ENCODE data around the gene HGF. TPM values are rescaled to one million over a fixed set of nuclear protein-coding genes. Genes with fewer than 3 reads are reported as not detected.
"Not testable (repeated sequence)": the region's sequence is repeated elsewhere in the genome, so short reads cannot be mapped to it uniquely, and the experiment has no call there.

HGF gene
- total RNA-seq: not detected

DNA sequence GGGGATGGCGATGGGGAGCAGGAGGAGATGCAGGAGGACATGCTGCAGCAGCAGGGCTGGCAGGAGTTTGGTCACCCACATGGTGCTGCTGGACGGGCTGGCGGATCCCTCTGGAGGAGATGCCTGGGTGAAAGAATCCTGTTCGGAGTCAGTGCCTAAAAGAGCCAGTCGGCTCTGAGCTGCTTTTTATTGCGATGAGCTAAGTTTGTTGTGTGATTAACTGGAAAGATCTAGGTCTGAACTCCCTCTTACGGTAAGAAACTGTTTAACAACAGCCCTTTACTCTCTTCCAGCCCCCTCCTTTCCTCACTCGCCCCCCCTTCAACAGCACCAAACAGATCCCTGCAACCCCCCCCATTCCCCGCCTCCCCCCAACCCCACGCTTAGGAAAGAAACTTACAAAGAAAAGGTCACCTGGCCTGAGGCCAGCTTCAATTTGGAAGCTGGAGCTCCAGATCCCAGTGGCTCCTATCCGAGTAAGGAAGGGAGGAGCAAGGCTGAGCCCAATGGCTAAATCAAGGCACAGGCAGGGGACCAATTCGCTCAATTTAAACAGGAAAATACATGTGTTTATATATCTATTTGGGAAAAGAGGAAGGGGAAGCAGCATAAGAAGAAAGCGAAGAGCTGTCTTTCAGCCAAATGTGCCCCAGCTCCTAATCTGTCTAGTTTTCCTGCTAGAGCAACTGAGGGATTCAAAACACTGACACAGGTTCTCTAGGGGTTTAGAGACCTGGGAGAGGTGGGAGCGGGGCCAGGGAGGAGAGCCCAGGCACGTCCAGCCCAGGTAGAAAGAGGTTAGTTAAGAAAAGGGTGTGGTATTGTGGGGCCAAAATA, at the start of gene HGF:
HGF (minus strand) TSS at position 157 of the 837 bp plus-strand sequence; CDS start at position 81, 76 bp downstream.
- no peak within 1 kb of the TSS for H3K27ac Mint-ChIP-seq
- CTCF ChIA-PET: no interaction called here
- no peak for DNase-seq
- no peaks in the 10 kb centered on the region for H3K4me1 Mint-ChIP-seq (ENCODE audit: low read depth)
- H3K36me3 Mint-ChIP-seq (ENCODE audit: low read depth): no peaks in the 10 kb centered on the region
- TF ChIP-seq, protein P1, sequence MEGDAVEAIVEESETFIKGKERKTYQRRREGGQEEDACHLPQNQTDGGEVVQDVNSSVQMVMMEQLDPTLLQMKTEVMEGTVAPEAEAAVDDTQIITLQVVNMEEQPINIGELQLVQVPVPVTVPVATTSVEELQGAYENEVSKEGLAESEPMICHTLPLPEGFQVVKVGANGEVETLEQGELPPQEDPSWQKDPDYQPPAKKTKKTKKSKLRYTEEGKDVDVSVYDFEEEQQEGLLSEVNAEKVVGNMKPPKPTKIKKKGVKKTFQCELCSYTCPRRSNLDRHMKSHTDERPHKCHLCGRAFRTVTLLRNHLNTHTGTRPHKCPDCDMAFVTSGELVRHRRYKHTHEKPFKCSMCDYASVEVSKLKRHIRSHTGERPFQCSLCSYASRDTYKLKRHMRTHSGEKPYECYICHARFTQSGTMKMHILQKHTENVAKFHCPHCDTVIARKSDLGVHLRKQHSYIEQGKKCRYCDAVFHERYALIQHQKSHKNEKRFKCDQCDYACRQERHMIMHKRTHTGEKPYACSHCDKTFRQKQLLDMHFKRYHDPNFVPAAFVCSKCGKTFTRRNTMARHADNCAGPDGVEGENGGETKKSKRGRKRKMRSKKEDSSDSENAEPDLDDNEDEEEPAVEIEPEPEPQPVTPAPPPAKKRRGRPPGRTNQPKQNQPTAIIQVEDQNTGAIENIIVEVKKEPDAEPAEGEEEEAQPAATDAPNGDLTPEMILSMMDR (IDR thresholded peaks at IDR 0.05): no peak
- H3K27me3 Mint-ChIP-seq: peaks cover 2% of the 10 kb centered on the region
- H3K9me3 Mint-ChIP-seq: no peaks in the 10 kb centered on the region
- POLR2A ChIA-PET: interaction anchor here (0.9 kb wide), 1 partner anchor 298 kb away, joined by 3 read pairs; no protein-coding TSS in a partner anchor
- no peak within 1 kb of the TSS for H3K4me3 Mint-ChIP-seq
- intact Hi-C loops (cut with micrococcal nuclease): no loop called here
- ATAC-seq: no peak

DNA sequence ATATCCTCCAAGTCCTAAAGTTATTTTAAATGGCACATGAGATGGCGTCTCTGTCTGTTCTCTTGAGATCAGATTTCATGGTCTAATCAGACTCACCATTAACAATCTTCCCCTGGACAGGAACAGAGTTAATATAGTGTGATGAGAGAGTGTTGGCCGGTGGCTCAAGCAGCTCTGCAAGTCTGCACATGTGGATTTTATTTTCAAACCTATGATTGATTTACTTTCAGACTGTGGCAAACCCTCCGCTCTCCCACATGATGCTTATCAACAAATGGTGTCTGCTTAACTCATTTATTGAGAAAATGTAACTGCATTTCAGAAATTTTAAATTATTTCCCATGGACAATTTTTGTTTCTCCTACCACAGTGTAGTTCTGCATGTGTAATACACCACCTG, 46.5 kb upstream of the HGF start:
- Mint-ChIP-seq H3K27ac (no peak overlapping the region), H3K9me3 (no peaks in the 10 kb centered on the region), H3K36me3 (ENCODE audit: low read depth) (no peaks in the 10 kb centered on the region), H3K4me1 (ENCODE audit: low read depth) (no peaks in the 10 kb centered on the region), H3K4me3 (no peak overlapping the region), H3K27me3 (no peaks in the 10 kb centered on the region)
- intact Hi-C loops (cut with micrococcal nuclease): no loop called here
- ATAC-seq: no peak
- TF ChIP-seq, protein P1 (IDR thresholded peaks at IDR 0.05): no peak
- DNase-seq: no peak
- ChIA-PET POLR2A (no interaction called here), CTCF (no interaction called here)

DNA sequence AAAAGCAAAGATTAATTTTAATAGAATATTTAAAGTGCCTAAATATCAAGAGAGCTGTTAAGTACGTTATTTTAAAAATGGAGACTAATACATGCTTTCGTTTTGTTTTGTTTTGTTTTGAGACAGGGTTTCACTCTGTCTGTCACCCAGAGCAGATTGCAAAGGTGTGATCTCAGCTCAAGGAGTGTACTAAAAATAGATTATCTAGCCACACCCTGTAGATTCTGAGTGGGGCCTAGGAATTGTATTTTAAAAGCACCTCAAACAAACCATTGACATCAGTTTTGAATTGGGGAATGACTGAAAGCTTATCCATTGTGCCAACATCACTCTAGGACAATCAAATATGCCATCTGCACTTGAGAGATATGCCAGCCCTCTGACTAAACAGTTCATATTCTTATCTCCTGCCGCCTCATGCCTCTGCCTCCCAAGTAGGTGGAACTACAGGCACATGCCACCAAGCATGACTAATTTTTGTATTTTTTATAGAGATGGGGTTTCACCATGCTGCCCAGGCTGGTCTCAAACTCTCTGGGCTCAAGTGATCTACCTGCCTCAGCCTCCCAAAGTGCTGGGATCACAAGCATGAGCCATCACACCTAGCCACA, 43.1 kb upstream of the HGF start:
- H3K27me3 Mint-ChIP-seq; H3K27ac Mint-ChIP-seq; H3K4me1 Mint-ChIP-seq (ENCODE audit: low read depth); H3K9me3 Mint-ChIP-seq; H3K36me3 Mint-ChIP-seq (ENCODE audit: low read depth); intact Hi-C loops (cut with micrococcal nuclease); DNase-seq; ATAC-seq; CTCF ChIA-PET; H3K4me3 Mint-ChIP-seq; POLR2A ChIA-PET: not testable (repeated sequence)

DNA sequence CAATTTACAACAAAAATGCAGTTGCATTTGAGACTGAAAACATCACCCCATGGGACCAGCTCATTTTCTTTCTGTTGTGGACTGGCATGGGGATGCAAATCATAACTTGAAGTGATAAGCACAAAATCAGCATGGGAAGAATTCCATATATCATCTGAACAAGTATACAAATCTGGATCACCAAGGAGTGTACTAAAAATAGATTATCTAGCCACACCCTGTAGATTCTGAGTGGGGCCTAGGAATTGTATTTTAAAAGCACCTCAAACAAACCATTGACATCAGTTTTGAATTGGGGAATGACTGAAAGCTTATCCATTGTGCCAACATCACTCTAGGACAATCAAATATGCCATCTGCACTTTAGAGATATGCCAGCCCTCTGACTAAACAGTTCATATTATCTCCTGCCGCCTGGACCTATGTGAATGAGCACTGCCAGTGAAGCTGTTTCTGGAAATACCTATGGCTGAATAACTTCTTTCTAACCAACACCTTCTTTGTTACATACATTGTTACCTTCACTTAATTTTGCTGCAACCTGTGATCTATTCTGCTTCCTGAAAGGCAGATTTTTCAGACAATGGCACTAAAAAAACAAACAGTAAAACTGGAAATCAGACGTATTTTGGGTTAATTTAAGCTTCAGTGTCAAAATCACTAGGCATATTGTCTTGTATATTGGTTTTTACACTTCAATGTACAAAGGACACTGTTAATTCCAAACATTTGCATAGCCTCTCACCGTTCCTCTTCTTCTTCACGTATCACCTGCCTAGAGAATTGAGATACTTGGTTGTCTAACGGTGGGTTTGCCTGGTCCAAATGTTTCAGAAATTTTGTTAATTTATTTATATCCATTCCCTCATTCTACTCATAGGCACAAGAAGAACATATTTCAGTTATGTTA, 42.4 kb upstream of the HGF start:
- CTCF ChIA-PET: no interaction called here
- Mint-ChIP-seq H3K27ac (no peak overlapping the region), H3K36me3 (ENCODE audit: low read depth) (no peaks in the 10 kb centered on the region), H3K27me3 (no peaks in the 10 kb centered on the region), H3K9me3 (peaks cover 2% of the 10 kb centered on the region), H3K4me1 (ENCODE audit: low read depth) (no peaks in the 10 kb centered on the region), H3K4me3 (no peak overlapping the region)
- TF ChIP-seq, protein P1 (IDR thresholded peaks at IDR 0.05): no peak
- intact Hi-C loops (cut with micrococcal nuclease): no loop called here
- ATAC-seq (no peak), DNase-seq (no peak)
- POLR2A ChIA-PET: no interaction called here

DNA sequence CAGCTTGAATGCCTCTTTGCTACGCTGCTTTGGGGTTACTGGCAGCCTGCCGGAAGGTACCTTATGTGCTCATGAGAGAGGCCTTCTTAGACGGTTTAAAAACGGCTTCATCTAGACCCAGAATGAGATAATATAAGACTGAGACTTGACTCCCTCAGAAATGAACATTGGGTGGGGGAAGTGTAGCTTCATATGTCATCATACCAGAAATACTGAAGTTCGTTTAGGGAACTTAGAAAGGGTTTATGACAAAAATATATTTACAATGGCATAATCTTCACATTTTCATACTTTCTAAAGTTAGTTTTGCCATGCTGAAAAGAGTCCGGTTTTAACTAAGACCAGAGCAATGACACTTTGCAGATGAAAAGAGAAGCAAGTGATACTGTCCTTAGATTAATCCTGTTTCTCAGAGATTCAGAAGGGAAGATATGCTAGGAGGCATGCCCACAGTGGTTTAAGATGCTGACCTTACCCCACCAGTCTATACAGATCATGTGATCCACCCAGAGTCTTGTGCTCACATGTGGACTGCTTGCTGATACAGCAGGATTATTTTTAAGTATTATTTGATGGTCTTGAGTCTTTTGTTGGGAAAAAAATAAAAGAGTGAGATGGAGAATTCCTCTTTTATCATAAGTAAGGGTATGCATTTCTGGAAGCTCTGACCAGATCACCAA, 40.8 kb upstream of the HGF start:
- ATAC-seq (no peak), DNase-seq (no peak)
- ChIA-PET CTCF (no interaction called here), POLR2A (no interaction called here)
- Mint-ChIP-seq H3K27ac (no peak overlapping the region), H3K4me3 (no peak overlapping the region), H3K9me3 (peaks cover 2% of the 10 kb centered on the region), H3K36me3 (ENCODE audit: low read depth) (no peaks in the 10 kb centered on the region), H3K27me3 (no peaks in the 10 kb centered on the region), H3K4me1 (ENCODE audit: low read depth) (no peaks in the 10 kb centered on the region)
- intact Hi-C loops (cut with micrococcal nuclease): no loop called here
- TF ChIP-seq, protein P1 (IDR thresholded peaks at IDR 0.05): no peak

DNA sequence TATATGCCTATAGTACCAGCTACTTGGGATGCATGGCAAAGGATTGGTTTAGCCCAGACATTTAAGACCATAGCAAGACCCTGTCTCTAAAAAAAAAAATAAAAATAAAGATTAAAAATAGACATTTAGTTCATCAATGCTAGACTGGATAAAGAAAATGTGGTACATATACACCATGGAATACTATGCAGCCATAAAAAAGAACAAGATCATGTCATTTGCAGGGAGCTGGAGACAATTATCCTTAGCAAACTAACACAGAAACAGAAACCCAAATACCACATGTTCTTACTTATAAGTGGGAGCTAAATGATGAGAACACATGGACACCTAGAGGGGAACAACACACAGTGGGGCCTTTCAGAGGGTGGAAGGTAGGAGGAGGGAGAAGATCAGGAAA, 38.5 kb upstream of the HGF start:
- H3K36me3 Mint-ChIP-seq (ENCODE audit: low read depth); H3K9me3 Mint-ChIP-seq; H3K27me3 Mint-ChIP-seq; H3K27ac Mint-ChIP-seq; CTCF ChIA-PET; H3K4me3 Mint-ChIP-seq; DNase-seq; H3K4me1 Mint-ChIP-seq (ENCODE audit: low read depth); ATAC-seq; POLR2A ChIA-PET; intact Hi-C loops (cut with micrococcal nuclease): not testable (repeated sequence)

All from activated CD8-positive, alpha-beta T cell treated with anti-CD3 and anti-CD28 coated beads for 36 hours (primary cell).